Measurements from ENCODE around the gene NCOA5.
A peak's percentile ranks its signal among the peaks of the same experiment; 100 is the strongest.

Gene NCOA5

DNA sequence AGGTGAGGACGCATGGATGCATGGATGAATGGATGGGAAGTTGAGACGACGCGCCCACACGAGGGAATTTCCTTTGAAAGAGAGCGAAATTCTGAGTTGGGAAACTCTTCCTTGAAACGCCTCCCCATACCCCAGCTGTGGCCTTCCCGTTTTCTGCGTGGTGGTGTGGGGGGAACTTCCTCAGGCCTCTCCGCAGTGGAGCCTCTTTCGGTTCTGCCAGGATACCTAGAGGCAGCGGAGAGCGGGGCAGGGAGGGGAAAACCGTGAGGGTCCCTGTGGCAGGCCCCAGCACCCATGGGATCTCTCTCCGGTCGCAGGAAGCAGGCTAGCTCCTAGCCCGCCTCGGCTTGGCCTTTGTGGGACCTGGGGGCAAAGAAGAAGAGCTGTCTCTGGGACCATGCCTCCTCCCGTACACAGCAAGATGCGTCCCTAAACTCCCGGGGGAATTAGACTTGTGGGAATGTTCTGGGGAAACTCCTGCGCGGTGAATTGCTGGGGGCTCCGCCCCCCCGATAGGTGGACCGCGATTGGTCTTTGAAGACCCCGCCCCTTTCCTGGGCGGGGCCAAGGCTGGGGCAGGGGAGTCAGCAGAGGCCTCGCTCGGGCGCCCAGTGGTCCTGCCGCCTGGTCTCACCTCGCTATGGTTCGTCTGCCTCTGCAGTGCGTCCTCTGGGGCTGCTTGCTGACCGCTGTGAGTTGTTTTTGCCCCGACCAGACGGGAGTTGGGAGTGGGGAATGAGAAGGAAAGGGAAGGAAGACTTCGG lies 28.1 kb upstream of the NCOA5 start, which contains the start of gene CD40:
CD40 (plus strand) TSS at position 611 of the 764 bp plus-strand sequence; CDS start at position 641, 30 bp downstream.
- Histone ChIP-seq H3K27ac (peak within 1 kb of the TSS; percentile 92), H3K9ac (peak within 1 kb of the TSS; percentile 74), H3K4me1 (peaks cover 37% of the 10 kb centered on the region), H3K9me3 (ENCODE audit: control insufficient read depth, low read length) (no peaks in the 10 kb centered on the region), H3K27me3 (ENCODE audit: control insufficient read depth, insufficient read depth, low read length) (no peaks in the 10 kb centered on the region), H3K4me2 (ENCODE audit: low read length) (peak within 1 kb of the TSS; percentile 96), H2AFZ (peak within 1 kb of the TSS; percentile 95), H3K79me2 (peaks cover 5% of the 10 kb centered on the region), H3K36me3 (ENCODE audit: control insufficient read depth, insufficient read depth, low read length) (no peaks in the 10 kb centered on the region), H3K4me3 (ENCODE audit: low read depth, low read length) (peak within 1 kb of the TSS; percentile 72)
- TF ChIP-seq, protein P1, sequence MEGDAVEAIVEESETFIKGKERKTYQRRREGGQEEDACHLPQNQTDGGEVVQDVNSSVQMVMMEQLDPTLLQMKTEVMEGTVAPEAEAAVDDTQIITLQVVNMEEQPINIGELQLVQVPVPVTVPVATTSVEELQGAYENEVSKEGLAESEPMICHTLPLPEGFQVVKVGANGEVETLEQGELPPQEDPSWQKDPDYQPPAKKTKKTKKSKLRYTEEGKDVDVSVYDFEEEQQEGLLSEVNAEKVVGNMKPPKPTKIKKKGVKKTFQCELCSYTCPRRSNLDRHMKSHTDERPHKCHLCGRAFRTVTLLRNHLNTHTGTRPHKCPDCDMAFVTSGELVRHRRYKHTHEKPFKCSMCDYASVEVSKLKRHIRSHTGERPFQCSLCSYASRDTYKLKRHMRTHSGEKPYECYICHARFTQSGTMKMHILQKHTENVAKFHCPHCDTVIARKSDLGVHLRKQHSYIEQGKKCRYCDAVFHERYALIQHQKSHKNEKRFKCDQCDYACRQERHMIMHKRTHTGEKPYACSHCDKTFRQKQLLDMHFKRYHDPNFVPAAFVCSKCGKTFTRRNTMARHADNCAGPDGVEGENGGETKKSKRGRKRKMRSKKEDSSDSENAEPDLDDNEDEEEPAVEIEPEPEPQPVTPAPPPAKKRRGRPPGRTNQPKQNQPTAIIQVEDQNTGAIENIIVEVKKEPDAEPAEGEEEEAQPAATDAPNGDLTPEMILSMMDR (IDR thresholded peaks at IDR 0.05): no peak

DNA sequence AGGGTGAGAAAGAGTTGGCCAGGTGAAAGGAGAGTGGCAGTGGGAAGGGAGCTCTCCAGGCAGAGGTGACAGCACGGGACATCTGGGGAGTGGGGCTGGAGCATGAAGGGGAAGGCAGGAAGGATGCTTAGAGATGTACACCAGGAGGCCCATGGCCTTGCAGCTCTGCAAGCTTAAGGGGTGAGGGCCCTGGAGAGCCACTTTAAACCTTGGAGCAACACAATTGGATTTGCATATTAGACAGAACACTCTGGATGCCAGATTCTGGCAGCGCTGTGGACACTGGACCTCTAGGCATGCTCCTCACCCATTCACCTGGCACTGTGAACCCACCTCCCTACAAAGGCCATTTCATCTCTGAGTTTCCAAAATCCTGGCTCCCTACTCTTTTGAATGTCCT lies 24.7 kb upstream of the NCOA5 start:
- no peaks in the 10 kb centered on the region for H3K9me3 ChIP-seq (ENCODE audit: control insufficient read depth, low read length)
- H3K27me3 ChIP-seq (ENCODE audit: control insufficient read depth, insufficient read depth, low read length): no peaks in the 10 kb centered on the region
- no peaks in the 10 kb centered on the region for H3K36me3 ChIP-seq (ENCODE audit: control insufficient read depth, insufficient read depth, low read length)
- no peak overlapping the region for H3K4me3 ChIP-seq (ENCODE audit: low read depth, low read length)
- H3K4me2 ChIP-seq (ENCODE audit: low read length): no peak overlapping the region
- peaks cover 12% of the 10 kb centered on the region for H3K4me1 ChIP-seq
- TF ChIP-seq, protein P1 (IDR thresholded peaks at IDR 0.05): no peak
- H2AFZ ChIP-seq: no peak overlapping the region
- H3K79me2 ChIP-seq: peaks cover 5% of the 10 kb centered on the region
- H3K9ac ChIP-seq: no peak overlapping the region
- no peak overlapping the region for H3K27ac ChIP-seq

DNA sequence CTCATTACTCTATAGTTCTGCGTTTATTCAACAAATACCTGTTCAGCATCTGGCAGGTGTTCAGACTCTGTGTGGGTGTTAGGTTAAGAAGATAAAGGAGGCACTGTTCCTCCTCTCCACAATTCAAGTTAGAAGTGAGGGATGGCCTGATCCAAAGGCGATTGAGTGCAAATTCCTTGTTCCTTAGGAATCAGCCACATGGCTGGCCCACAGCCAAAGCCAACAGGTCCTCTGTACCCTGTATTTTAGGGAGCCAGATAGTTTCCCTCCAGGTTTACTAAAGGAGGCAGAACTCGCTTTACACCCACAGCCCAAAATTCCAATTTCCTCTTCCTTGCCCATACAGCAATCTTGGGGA lies 23.3 kb upstream of the NCOA5 start:
- H3K9me3 ChIP-seq (ENCODE audit: control insufficient read depth, low read length): no peaks in the 10 kb centered on the region
- no peak overlapping the region for H3K4me3 ChIP-seq (ENCODE audit: low read depth, low read length)
- H2AFZ ChIP-seq: peak overlapping the region; percentile 63
- no peak overlapping the region for H3K9ac ChIP-seq
- H3K4me2 ChIP-seq (ENCODE audit: low read length): no peak overlapping the region
- H3K27ac ChIP-seq: peak overlapping the region; percentile 13
- TF ChIP-seq, protein P1 (IDR thresholded peaks at IDR 0.05): no peak
- H3K4me1 ChIP-seq: peaks cover 9% of the 10 kb centered on the region
- H3K27me3 ChIP-seq (ENCODE audit: control insufficient read depth, insufficient read depth, low read length): no peaks in the 10 kb centered on the region
- H3K36me3 ChIP-seq (ENCODE audit: control insufficient read depth, insufficient read depth, low read length): no peaks in the 10 kb centered on the region
- peaks cover 2% of the 10 kb centered on the region for H3K79me2 ChIP-seq

DNA sequence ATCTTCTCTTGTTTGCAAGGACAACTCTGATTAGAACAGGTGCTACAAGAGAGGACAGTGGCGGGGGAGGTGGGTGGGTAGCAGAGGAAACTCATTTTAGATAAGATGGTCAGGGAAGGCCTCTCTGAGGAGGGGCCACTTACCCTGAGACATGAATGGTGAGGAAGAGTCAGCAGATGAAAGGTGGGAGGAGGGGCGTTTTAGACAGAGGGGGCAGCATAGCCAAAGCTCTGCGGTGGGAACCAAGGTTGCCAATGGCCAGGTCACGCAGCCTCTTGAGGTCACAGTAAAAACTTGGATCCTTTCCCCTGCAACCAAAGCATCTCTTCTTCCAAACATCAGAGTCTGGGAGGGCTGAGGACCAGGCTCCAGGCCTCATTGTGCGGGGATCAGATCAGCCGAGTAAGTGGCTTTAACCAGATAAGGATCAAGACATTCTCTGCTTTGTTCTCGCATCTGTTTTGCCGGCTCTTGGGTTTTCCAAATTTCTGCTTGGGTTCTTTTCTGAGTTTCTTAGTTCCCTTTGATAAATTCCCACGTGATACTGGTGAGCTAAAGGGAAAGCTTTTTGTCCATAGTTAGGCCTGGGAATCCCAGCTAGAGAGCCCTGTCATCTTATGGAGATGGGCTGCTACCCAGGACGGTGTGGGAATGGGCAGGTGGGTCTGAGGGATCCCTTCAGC lies 22.8 kb upstream of the NCOA5 start:
- H3K27me3 ChIP-seq (ENCODE audit: control insufficient read depth, insufficient read depth, low read length): no peaks in the 10 kb centered on the region
- H3K36me3 ChIP-seq (ENCODE audit: control insufficient read depth, insufficient read depth, low read length): no peaks in the 10 kb centered on the region
- H3K9me3 ChIP-seq (ENCODE audit: control insufficient read depth, low read length): no peaks in the 10 kb centered on the region
- TF ChIP-seq, protein P1 (IDR thresholded peaks at IDR 0.05): no peak
- H2AFZ ChIP-seq: peak overlapping the region; percentile 63
- H3K4me1 ChIP-seq: peaks cover 9% of the 10 kb centered on the region
- no peak overlapping the region for H3K4me2 ChIP-seq (ENCODE audit: low read length)
- no peak overlapping the region for H3K4me3 ChIP-seq (ENCODE audit: low read depth, low read length)
- peaks cover 2% of the 10 kb centered on the region for H3K79me2 ChIP-seq
- H3K27ac ChIP-seq: peak overlapping the region; percentile 13
- no peak overlapping the region for H3K9ac ChIP-seq

Measured in parathyroid adenoma (tissue), 2 donors.